GM18508 (cell line): Measurements from ENCODE around the gene SLC30A2.
"Not testable (repeated sequence)": the region's sequence is repeated elsewhere in the genome, so short reads cannot be mapped to it uniquely, and the experiment has no call there.

ENCODE experiments used
- ATAC-seq: cut with Tn5 transposase; IDR thresholded peaks from one replicate; pipeline ENCODE4 v1.9.1; 2021; ENCODE audit warnings: moderate number of reproducible peaks; ENCODE audit not compliant: insufficient read depth, unreplicated experiment

SLC30A2 gene

GRCh38 chr1:26045722-26046245 lies at the start of gene SLC30A2:
TSS of gene SLC30A2 (minus strand) at chr1:26046118. CDS start at chr1:26045896, 222 bp downstream.
- ATAC-seq, result no peak

- no peak for ATAC-seq
These were observed 48.9 kb upstream of the SLC30A2 start for GRCh38 chr1:26094677-26095383.

GRCh38 chr1:26094076-26094669 lies 48.3 kb upstream of the SLC30A2 start:
- ATAC-seq, result no peak

- not testable (repeated sequence) for ATAC-seq
These were observed 47.7 kb upstream of the SLC30A2 start for GRCh38 chr1:26093569-26093968.

GRCh38 chr1:26092422-26092821 lies 46.5 kb upstream of the SLC30A2 start:
- ATAC-seq, result no peak

- ATAC-seq, result no peak
These were observed 45.0 kb upstream of the SLC30A2 start for GRCh38 chr1:26090893-26091292.

GRCh38 chr1:26089125-26089524 lies 43.2 kb upstream of the SLC30A2 start:
- ATAC-seq, result no peak

GRCh38 chr1:26084844-26085243 lies 38.9 kb upstream of the SLC30A2 start:
- no peak for ATAC-seq

- no peak for ATAC-seq
These were observed 38.2 kb upstream of the SLC30A2 start for GRCh38 chr1:26084091-26084561.

- no peak for ATAC-seq
These were observed 37.3 kb upstream of the SLC30A2 start for GRCh38 chr1:26083208-26083607.

- no peak for ATAC-seq
These were observed 36.1 kb upstream of the SLC30A2 start for GRCh38 chr1:26082020-26082350.

GRCh38 chr1:26081267-26082019 lies 35.5 kb upstream of the SLC30A2 start:
- ATAC-seq, result no peak

- no peak for ATAC-seq
These were observed 34.3 kb upstream of the SLC30A2 start for GRCh38 chr1:26079960-26080814.

GRCh38 chr1:26079178-26079563 lies 33.3 kb upstream of the SLC30A2 start:
- ATAC-seq, result no peak

GRCh38 chr1:26078286-26079177 lies 32.6 kb upstream of the SLC30A2 start:
- ATAC-seq, result no peak

- ATAC-seq, result no peak
These were observed 31.6 kb upstream of the SLC30A2 start for GRCh38 chr1:26077524-26077923.

GRCh38 chr1:26075421-26076144 lies 29.7 kb upstream of the SLC30A2 start:
- no peak for ATAC-seq

- ATAC-seq, result no peak
These were observed 26.4 kb upstream of the SLC30A2 start for GRCh38 chr1:26072305-26072704.

GRCh38 chr1:26070963-26071342 lies 25.0 kb upstream of the SLC30A2 start:
- ATAC-seq, result no peak
